ENCODE measurements around the gene TRPC4. TPM values are rescaled to one million over a fixed set of nuclear protein-coding genes. Genes with fewer than 3 reads are reported as not detected.

Gene TRPC4
- total RNA-seq, 1 experiment from 2014 or later, result 0.10 TPM

DNA sequence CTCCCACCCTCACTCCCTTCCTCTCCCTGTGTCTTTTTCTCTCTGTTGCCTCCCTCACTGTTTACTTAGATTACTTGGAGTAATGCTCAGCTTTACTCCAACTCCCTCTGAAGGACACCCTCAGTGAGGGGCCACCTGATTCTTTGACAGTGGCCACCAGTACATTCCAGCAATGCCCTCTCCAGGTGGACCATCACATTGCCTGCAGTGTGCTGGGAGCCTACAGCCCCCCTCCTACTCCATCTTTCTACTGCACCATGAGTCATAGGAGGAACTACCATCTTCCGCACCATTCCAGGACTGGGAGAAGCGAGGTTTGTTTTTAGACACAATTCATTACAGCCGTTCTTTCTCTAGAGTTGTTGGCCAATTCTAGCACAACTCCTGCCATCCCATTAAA is 174.4 kb downstream of the TRPC4 start:
- no peaks in the 10 kb centered on the region for H3K9me3 ChIP-seq (ENCODE audit: control insufficient read depth, insufficient read depth, low read depth, low read length)
- H3K4me3 ChIP-seq (ENCODE audit: low read depth in 2 of 2, low read length in 2 of 2), result no peak overlapping the region
- H3K36me3 ChIP-seq (ENCODE audit: control insufficient read depth, insufficient read depth, low read length), result no peaks in the 10 kb centered on the region
- ChIA-PET POLR2A (no interaction called here), CTCF (no interaction called here)
- H3K4me1 ChIP-seq (ENCODE audit: control insufficient read depth, insufficient read depth, low read length), result no peaks in the 10 kb centered on the region
- no peaks in the 10 kb centered on the region for H3K27me3 ChIP-seq (ENCODE audit: control insufficient read depth, insufficient read depth, low read length)
- ATAC-seq (no peak), DNase-seq (ENCODE audit: low read depth, low spot score) (no peak)
- intact Hi-C loops (cut with micrococcal nuclease; ENCODE audit: unreplicated experiment) (no loop called here), in situ Hi-C loops (cut with HindIII; ENCODE audit: low pct_unique_long_range_greater_than_20kb, low sequenced_read_pairs) (no loop called here)
- TF ChIP-seq, protein P1, sequence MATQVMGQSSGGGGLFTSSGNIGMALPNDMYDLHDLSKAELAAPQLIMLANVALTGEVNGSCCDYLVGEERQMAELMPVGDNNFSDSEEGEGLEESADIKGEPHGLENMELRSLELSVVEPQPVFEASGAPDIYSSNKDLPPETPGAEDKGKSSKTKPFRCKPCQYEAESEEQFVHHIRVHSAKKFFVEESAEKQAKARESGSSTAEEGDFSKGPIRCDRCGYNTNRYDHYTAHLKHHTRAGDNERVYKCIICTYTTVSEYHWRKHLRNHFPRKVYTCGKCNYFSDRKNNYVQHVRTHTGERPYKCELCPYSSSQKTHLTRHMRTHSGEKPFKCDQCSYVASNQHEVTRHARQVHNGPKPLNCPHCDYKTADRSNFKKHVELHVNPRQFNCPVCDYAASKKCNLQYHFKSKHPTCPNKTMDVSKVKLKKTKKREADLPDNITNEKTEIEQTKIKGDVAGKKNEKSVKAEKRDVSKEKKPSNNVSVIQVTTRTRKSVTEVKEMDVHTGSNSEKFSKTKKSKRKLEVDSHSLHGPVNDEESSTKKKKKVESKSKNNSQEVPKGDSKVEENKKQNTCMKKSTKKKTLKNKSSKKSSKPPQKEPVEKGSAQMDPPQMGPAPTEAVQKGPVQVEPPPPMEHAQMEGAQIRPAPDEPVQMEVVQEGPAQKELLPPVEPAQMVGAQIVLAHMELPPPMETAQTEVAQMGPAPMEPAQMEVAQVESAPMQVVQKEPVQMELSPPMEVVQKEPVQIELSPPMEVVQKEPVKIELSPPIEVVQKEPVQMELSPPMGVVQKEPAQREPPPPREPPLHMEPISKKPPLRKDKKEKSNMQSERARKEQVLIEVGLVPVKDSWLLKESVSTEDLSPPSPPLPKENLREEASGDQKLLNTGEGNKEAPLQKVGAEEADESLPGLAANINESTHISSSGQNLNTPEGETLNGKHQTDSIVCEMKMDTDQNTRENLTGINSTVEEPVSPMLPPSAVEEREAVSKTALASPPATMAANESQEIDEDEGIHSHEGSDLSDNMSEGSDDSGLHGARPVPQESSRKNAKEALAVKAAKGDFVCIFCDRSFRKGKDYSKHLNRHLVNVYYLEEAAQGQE (IDR thresholded peaks at IDR 0.05; ENCODE audit: insufficient read depth in 1 of 2, low read depth in 2 of 2, low read length in 1 of 2), result no peak
- TF ChIP-seq SIN3A (IDR thresholded peaks at IDR 0.05; ENCODE audit: borderline replicate concordance, insufficient read depth, low read depth, low read length) (no peak), POLR2AphosphoS5 (IDR thresholded peaks at IDR 0.05; ENCODE audit: low read depth, low read length) (no peak), TCF7L2 (IDR thresholded peaks at IDR 0.05; ENCODE audit: low read depth, low read length) (no peak)
- TF ChIP-seq, protein P2, sequence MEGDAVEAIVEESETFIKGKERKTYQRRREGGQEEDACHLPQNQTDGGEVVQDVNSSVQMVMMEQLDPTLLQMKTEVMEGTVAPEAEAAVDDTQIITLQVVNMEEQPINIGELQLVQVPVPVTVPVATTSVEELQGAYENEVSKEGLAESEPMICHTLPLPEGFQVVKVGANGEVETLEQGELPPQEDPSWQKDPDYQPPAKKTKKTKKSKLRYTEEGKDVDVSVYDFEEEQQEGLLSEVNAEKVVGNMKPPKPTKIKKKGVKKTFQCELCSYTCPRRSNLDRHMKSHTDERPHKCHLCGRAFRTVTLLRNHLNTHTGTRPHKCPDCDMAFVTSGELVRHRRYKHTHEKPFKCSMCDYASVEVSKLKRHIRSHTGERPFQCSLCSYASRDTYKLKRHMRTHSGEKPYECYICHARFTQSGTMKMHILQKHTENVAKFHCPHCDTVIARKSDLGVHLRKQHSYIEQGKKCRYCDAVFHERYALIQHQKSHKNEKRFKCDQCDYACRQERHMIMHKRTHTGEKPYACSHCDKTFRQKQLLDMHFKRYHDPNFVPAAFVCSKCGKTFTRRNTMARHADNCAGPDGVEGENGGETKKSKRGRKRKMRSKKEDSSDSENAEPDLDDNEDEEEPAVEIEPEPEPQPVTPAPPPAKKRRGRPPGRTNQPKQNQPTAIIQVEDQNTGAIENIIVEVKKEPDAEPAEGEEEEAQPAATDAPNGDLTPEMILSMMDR (IDR thresholded peaks at IDR 0.05), result no peak
- H3K27ac ChIP-seq (ENCODE audit: low read length), result no peak overlapping the region
- BruUV-seq (replicated peaks), result no TSS peak

GRCh38 chr13:37690361-37690760 is 179.2 kb downstream of the TRPC4 start:
- Histone ChIP-seq H3K4me3 (ENCODE audit: low read depth in 2 of 2, low read length in 2 of 2) (no peak overlapping the region), H3K27ac (ENCODE audit: low read length) (no peak overlapping the region), H3K27me3 (ENCODE audit: control insufficient read depth, insufficient read depth, low read length) (no peaks in the 10 kb centered on the region), H3K9me3 (ENCODE audit: control insufficient read depth, insufficient read depth, low read depth, low read length) (no peaks in the 10 kb centered on the region), H3K36me3 (ENCODE audit: control insufficient read depth, insufficient read depth, low read length) (no peaks in the 10 kb centered on the region), H3K4me1 (ENCODE audit: control insufficient read depth, insufficient read depth, low read length) (no peaks in the 10 kb centered on the region)
- DNase-seq (ENCODE audit: low read depth, low spot score) (no peak), ATAC-seq (no peak)
- TF ChIP-seq POLR2AphosphoS5 (IDR thresholded peaks at IDR 0.05; ENCODE audit: low read depth, low read length), result no peak
- no peak for TF ChIP-seq TCF7L2 (IDR thresholded peaks at IDR 0.05; ENCODE audit: low read depth, low read length)
- TF ChIP-seq, protein P1 (IDR thresholded peaks at IDR 0.05; ENCODE audit: insufficient read depth in 1 of 2, low read depth in 2 of 2, low read length in 1 of 2), result no peak
- TF ChIP-seq, protein P2 (IDR thresholded peaks at IDR 0.05), result no peak
- no peak for TF ChIP-seq SIN3A (IDR thresholded peaks at IDR 0.05; ENCODE audit: borderline replicate concordance, insufficient read depth, low read depth, low read length)
- CTCF ChIA-PET, result no interaction called here
- POLR2A ChIA-PET, result no interaction called here
- no TSS peak for BruUV-seq (replicated peaks)
- intact Hi-C loops (cut with micrococcal nuclease; ENCODE audit: unreplicated experiment), result no loop called here
- in situ Hi-C loops (cut with HindIII; ENCODE audit: low pct_unique_long_range_greater_than_20kb, low sequenced_read_pairs), result no loop called here
